DOHH2 (cell line): ENCODE data around the gene CAMSAP2.

Experiments
- H3F3A ChIP-seq: fragments of 200-600 bp; sonication (generic), shearing (Covaris generic); 2 replicates; pipeline ENCODE4 v1.6.0; 2016; ENCODE audit warnings: antibody characterized with exemption, mild to moderate bottlenecking; ENCODE audit not compliant: control insufficient read depth, insufficient read depth
- H3K27ac ChIP-seq: fragments of 200-600 bp; sonication (generic); 2 replicates; pipeline ENCODE4 v1.5.1; 2014; ENCODE audit warnings: low read depth, mild to moderate bottlenecking, low read length, moderate library complexity
- H3K27me3 ChIP-seq: fragments of 200-600 bp; sonication (generic); 2 replicates; pipeline ENCODE4 v1.6.1; 2014; ENCODE audit warnings: mild to moderate bottlenecking, low read length, mixed read lengths; ENCODE audit not compliant: control insufficient read depth
- H3K36me3 ChIP-seq: fragments of 200-600 bp; sonication (generic); 2 replicates; pipeline ENCODE4 v1.6.1; 2014; ENCODE audit warnings: mild to moderate bottlenecking, low read length, moderate library complexity, mixed read lengths; ENCODE audit not compliant: control insufficient read depth
- H3K4me1 ChIP-seq: fragments of 200-600 bp; sonication (generic); 2 replicates; pipeline ENCODE4 v1.6.1; 2014; ENCODE audit warnings: mild to moderate bottlenecking, low read length, mixed read lengths; ENCODE audit not compliant: control insufficient read depth
- H3K4me2 ChIP-seq: fragments of 200-600 bp; sonication (generic); 2 replicates; pipeline ENCODE4 v1.6.0; 2014; ENCODE audit warnings: mild to moderate bottlenecking, low read length, moderate library complexity
- H3K4me3 ChIP-seq: fragments of 200-600 bp; sonication (generic); 2 replicates; pipeline ENCODE4 v1.5.1; 2014; ENCODE audit warnings: mild to moderate bottlenecking, low read length, mixed read lengths
- H3K79me2 ChIP-seq: fragments of 200-600 bp; sonication (generic); 2 replicates; pipeline ENCODE4 v1.6.1; 2014; ENCODE audit warnings: mild to moderate bottlenecking, low read length, mixed read lengths; ENCODE audit not compliant: control insufficient read depth
- H3K9me2 ChIP-seq: fragments of 200-600 bp; sonication (generic); replicated peaks from 2 replicates; pipeline ENCODE4 v1.6.1; 2014; ENCODE audit warnings: mild to moderate bottlenecking, low read length, mixed read lengths; ENCODE audit not compliant: control insufficient read depth
- H3K9me3 ChIP-seq: fragments of 200-600 bp; sonication (generic); 2 replicates; pipeline ENCODE4 v1.6.1; 2014; ENCODE audit warnings: antibody characterized with exemption, low read length, mixed read lengths; ENCODE audit not compliant: control insufficient read depth, insufficient read depth
- H4K20me1 ChIP-seq: fragments of 200-600 bp; sonication (generic); 2 replicates; pipeline ENCODE4 v1.6.0; 2014; ENCODE audit warnings: low read depth, mild to moderate bottlenecking, antibody characterized with exemption, low read length, moderate library complexity; ENCODE audit not compliant: control insufficient read depth, insufficient read depth
- CTCF ChIP-seq: fragments of 200-600 bp; sonication (generic); IDR thresholded peaks from one replicate; pipeline ENCODE4 v1.5.1; 2014; ENCODE audit warnings: antibody characterized with exemption, mild to moderate bottlenecking, low read depth, low read length; ENCODE audit not compliant: poor library complexity, severe bottlenecking
- EZH2phosphoT487 ChIP-seq: fragments of 200-600 bp; sonication (generic); IDR thresholded peaks from 2 replicates; pipeline ENCODE4 v1.6.1; 2017; ENCODE audit warnings: borderline replicate concordance, mild to moderate bottlenecking, antibody characterized with exemption, low read length, moderate library complexity, mixed read lengths

The CAMSAP2 gene

DNA sequence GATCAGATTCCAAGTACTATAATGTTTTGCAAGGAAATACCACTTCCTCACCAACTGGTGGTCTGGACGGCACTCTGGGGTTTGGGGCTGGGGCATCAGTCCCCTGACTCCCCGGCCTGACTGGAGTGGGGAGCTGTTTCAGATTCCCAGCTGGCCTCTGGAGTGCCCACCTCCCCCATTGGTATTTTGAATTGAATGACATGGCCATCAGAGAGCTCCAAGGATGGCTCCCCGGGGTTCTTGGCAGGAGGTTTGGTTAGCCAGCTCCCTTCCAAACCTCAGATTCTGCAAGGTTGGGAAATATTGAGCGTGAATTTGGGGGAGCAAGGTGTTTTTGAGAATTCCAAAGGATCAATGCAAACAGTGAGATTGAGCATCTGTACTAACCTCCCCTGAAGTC, 153.9 kb downstream of the CAMSAP2 start:
- H3K79me2 ChIP-seq: no peaks in the 10 kb centered on the region
- H3K4me1 ChIP-seq: peaks cover 15% of the 10 kb centered on the region
- TF ChIP-seq CTCF (no peak), EZH2phosphoT487 (no peak)
- no peaks in the 10 kb centered on the region for H4K20me1 ChIP-seq
- no peaks in the 10 kb centered on the region for H3K9me2 ChIP-seq
- H3K4me3 ChIP-seq: no peak overlapping the region
- H3K27ac ChIP-seq: no peak overlapping the region
- H3K36me3 ChIP-seq: no peaks in the 10 kb centered on the region
- H3F3A ChIP-seq: no peaks in the 10 kb centered on the region
- peaks cover 68% of the 10 kb centered on the region for H3K27me3 ChIP-seq
- no peaks in the 10 kb centered on the region for H3K9me3 ChIP-seq
- no peak overlapping the region for H3K4me2 ChIP-seq

DNA sequence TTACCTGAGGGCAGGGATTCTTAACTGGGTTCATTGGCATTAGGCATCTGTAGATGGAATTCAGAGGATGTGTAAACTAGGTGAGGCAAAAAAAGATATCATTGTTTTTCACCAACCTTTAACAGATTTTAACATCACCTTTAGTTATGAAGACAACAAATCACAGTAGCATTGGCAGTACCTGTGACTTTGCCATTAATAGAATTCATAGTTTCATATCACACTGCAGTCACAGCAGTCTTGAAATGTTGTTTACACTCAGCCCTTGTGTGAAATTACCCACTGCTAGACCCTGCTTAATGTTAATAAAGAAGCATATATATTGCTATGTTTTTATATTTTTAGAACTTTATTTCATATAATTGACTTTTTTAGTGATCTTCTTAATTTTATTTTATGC, 154.3 kb downstream of the CAMSAP2 start:
- Histone ChIP-seq H3K4me3 (no peak overlapping the region), H3K36me3 (no peaks in the 10 kb centered on the region), H4K20me1 (no peaks in the 10 kb centered on the region), H3F3A (no peaks in the 10 kb centered on the region), H3K9me3 (no peaks in the 10 kb centered on the region), H3K27ac (no peak overlapping the region), H3K9me2 (no peaks in the 10 kb centered on the region), H3K4me1 (peaks cover 11% of the 10 kb centered on the region), H3K27me3 (peaks cover 67% of the 10 kb centered on the region), H3K4me2 (no peak overlapping the region), H3K79me2 (no peaks in the 10 kb centered on the region)
- TF ChIP-seq CTCF: no peak
- no peak for TF ChIP-seq EZH2phosphoT487

DNA sequence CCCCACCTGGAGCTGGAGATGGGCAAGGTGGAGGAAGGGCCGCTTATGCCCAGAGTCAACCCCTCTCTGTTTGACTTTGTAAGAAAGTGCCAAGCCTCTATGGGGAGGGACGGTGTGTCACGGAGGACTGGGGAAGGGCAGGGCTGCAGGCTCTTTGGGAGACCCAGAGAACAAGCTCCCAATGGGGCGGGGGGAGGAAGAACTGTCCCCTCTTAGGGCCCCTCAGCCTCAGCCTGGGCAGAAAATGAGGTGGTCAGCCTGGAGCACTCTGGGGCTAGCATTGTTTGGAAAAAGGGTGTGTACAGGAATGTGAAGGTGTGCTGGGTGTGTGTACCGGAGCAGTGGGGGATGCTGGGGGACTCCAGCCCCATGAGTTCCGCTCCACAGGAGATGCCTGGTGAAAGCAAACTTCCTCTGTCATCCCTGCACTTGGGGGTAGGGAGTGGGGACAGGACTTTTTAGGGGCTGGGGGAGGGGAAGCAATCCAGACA, 154.8 kb downstream of the CAMSAP2 start:
- no peak overlapping the region for H3K4me2 ChIP-seq
- H3K4me3 ChIP-seq: no peak overlapping the region
- TF ChIP-seq CTCF (no peak), EZH2phosphoT487 (no peak)
- no peaks in the 10 kb centered on the region for H3K36me3 ChIP-seq
- H3K27ac ChIP-seq: no peak overlapping the region
- peaks cover 6% of the 10 kb centered on the region for H3K4me1 ChIP-seq
- peaks cover 62% of the 10 kb centered on the region for H3K27me3 ChIP-seq
- H4K20me1 ChIP-seq: no peaks in the 10 kb centered on the region
- no peaks in the 10 kb centered on the region for H3K9me2 ChIP-seq
- H3F3A ChIP-seq: no peaks in the 10 kb centered on the region
- no peaks in the 10 kb centered on the region for H3K9me3 ChIP-seq
- no peaks in the 10 kb centered on the region for H3K79me2 ChIP-seq
